B cell (primary cell): Measurements from ENCODE around the gene CLOCK. TPM values are rescaled to one million over a fixed set of nuclear protein-coding genes. Genes with fewer than 3 reads are reported as not detected.

Source experiments
- ATAC-seq: fragments of 200-7000 bp; cut with Tn5 transposase; one replicate; pipeline ENCODE4 v1.10.0; 2021; ENCODE audit warnings: low read depth, mild to moderate bottlenecking, moderate number of reproducible peaks, moderate library complexity
- CTCF ChIA-PET: fragments of 350-600 bp; sonication (Branson Sonifier 250); formaldehyde crosslinking; loops from one replicate; lab custom pipeline; 2021; ENCODE audit warnings: antibody characterized with exemption, inconsistent platforms; lab: Charles Lee
- POLR2A ChIA-PET: fragments of 350-600 bp; sonication (Branson Sonifier 250); formaldehyde crosslinking; loops from one replicate; lab custom pipeline; 2021; ENCODE audit warnings: antibody characterized with exemption; lab: Charles Lee
- DNase-seq: peaks from one replicate; pipeline ENCODE4 v3.0.0; 2013
- H2AFZ ChIP-seq: 2 replicates; pipeline ENCODE4 v1.6.1; 2012; ENCODE audit warnings: mild to moderate bottlenecking, low read depth, low read length; ENCODE audit not compliant: insufficient read depth, poor library complexity, severe bottlenecking
- H3K27ac ChIP-seq, 2 donors: 1 replicate in 1 of 2; 2 replicates in 1 of 2; pipeline ENCODE4 v1.5.1; 2012 to 2013; ENCODE audit warnings: low read length in 2 of 2, mild to moderate bottlenecking in 2 of 2, moderate library complexity in 1 of 2
- H3K27me3 ChIP-seq, 4 experiments: fragments of 200-600 bp in 1 of 4; sonication (generic) in 1 of 4; replicated peaks in 1 of 4; 1 replicate in 2 of 4; 2 replicates in 2 of 4; pipeline versions ENCODE4 v1.6.1 to v1.7.0; 2013 to 2016; ENCODE audit warnings: low read length in 3 of 4, mild to moderate bottlenecking in 2 of 4, mixed read lengths in 1 of 4, moderate library complexity in 1 of 4; ENCODE audit not compliant: insufficient read depth in 4 of 4, control insufficient read depth in 3 of 4; ENCODE audit errors: control extremely low read depth in 1 of 4
- H3K36me3 ChIP-seq, 2 experiments: replicated peaks in 1 of 2; 1 replicate in 1 of 2; 2 replicates in 1 of 2; pipeline versions ENCODE4 v1.6.1 to v1.7.1; 2013; ENCODE audit warnings: low read length in 1 of 2; ENCODE audit not compliant: insufficient read depth in 2 of 2, control insufficient read depth in 1 of 2; ENCODE audit errors: control extremely low read depth in 1 of 2, extremely low read depth in 1 of 2
- H3K4me1 ChIP-seq, 2 donors: fragments of 200-600 bp in 1 of 2; sonication (generic) in 1 of 2; 1 replicate in 1 of 2; 2 replicates in 1 of 2; pipeline versions ENCODE4 v1.5.1 to v1.6.1; 2013 to 2017; ENCODE audit warnings: low read length in 2 of 2; ENCODE audit not compliant: control insufficient read depth in 2 of 2, insufficient read depth in 2 of 2
- H3K4me2 ChIP-seq: replicated peaks from 2 replicates; pipeline ENCODE3; 2012; ENCODE audit warnings: mild to moderate bottlenecking, low read depth, low read length; ENCODE audit not compliant: poor library complexity, severe bottlenecking
- H3K4me3 ChIP-seq, 5 experiments: fragments of 200-600 bp in 1 of 5; sonication (generic) in 1 of 5; 1 replicate in 3 of 5; 2 replicates in 2 of 5; pipeline versions ENCODE4 v1.5.1 to v1.7.0; 2011 to 2016; ENCODE audit warnings: low read length in 4 of 5, mild to moderate bottlenecking in 4 of 5, low read depth in 2 of 5, control low read depth in 1 of 5, moderate library complexity in 1 of 5; ENCODE audit not compliant: insufficient read depth in 1 of 5; ENCODE audit errors: control extremely low read depth in 1 of 5, extremely low read depth in 1 of 5
- H3K79me2 ChIP-seq: fragments of 200-600 bp; sonication (generic); one replicate; pipeline ENCODE4 v1.6.0; 2016; ENCODE audit warnings: low read length; ENCODE audit not compliant: control insufficient read depth, insufficient read depth
- H3K9ac ChIP-seq: fragments of 200-600 bp; sonication (generic); 2 replicates; pipeline ENCODE4 v1.6.1; 2017; ENCODE audit warnings: mild to moderate bottlenecking, low read length, moderate library complexity
- H3K9me3 ChIP-seq, 3 donors: one replicate each; pipeline versions ENCODE4 v1.6.1 to v1.7.1; 2013; ENCODE audit warnings: low read length in 2 of 3; ENCODE audit not compliant: control insufficient read depth in 2 of 3, insufficient read depth in 1 of 3; ENCODE audit errors: control extremely low read depth in 1 of 3
- H4K20me1 ChIP-seq: 2 replicates; pipeline ENCODE4 v1.6.0; 2012; ENCODE audit warnings: mild to moderate bottlenecking, low read length; ENCODE audit not compliant: insufficient read depth, control insufficient read depth, poor library complexity, severe bottlenecking
- H3K27ac Mint-ChIP-seq: one replicate; pipeline ENCODE4 v1.8.0; 2021; ENCODE audit warnings: mixed read lengths
- H3K27me3 Mint-ChIP-seq: one replicate; pipeline ENCODE4 v1.8.0; 2021; ENCODE audit warnings: mixed read lengths
- H3K4me1 Mint-ChIP-seq: one replicate; pipeline ENCODE4 v1.8.0; 2021; ENCODE audit warnings: mixed read lengths
- H3K4me3 Mint-ChIP-seq: one replicate; pipeline ENCODE4 v1.8.0; 2021; ENCODE audit warnings: mixed read lengths
- H3K9me3 Mint-ChIP-seq: one replicate; pipeline ENCODE4 v1.8.0; 2022; ENCODE audit warnings: mixed read lengths; ENCODE audit not compliant: insufficient read depth
- CTCF ChIP-seq: fragments of 200-600 bp; IDR thresholded peaks from one replicate; pipeline ENCODE4 v1.8.0; 2022; ENCODE audit warnings: antibody characterized with exemption, mild to moderate bottlenecking
- EZH2 ChIP-seq: IDR thresholded peaks from 2 replicates; pipeline ENCODE4 v1.6.1; 2012; ENCODE audit warnings: borderline replicate concordance, low read depth, mild to moderate bottlenecking, moderate library complexity, low read length; ENCODE audit not compliant: insufficient read depth, poor library complexity, severe bottlenecking
- WGBS: methylation state at CpG from one replicate; pipeline ENCODE4 v1.1.5; 2013; ENCODE audit warnings: missing lambda C conversion rate; ENCODE audit not compliant: insufficient coverage; 5-methylcytosine and 5-hydroxymethylcytosine counted together
- intact Hi-C: fragments of 100-400 bp; cut with micrococcal nuclease; formaldehyde crosslinking; loops from one replicate; pipeline ENCODE4 v1.10.0; 2022
- polyA plus RNA-seq: library from polyadenylated mRNA; depleted of rRNA; stranded (reverse); fragments of >200 nt; gene quantifications from 2 replicates; pipeline ENCODE4 v1.2.3, GENCODE V29; 2012
- total RNA-seq, 2 donors: library from RNA; stranded (reverse); fragments of 120-200 nt in 1 of 2; gene quantifications; 1 replicate in 1 of 2; 2 replicates in 1 of 2; pipeline versions ENCODE4 v1.2.3 to v1.2.4, GENCODE V29; 2013 to 2022

Gene CLOCK
- total and polyA plus RNA-seq, 2 donors (not counting 1 experiment from before 2014, with no cell fraction given), result 2.8 to 14.2 TPM

GRCh38 chr4:55507612-55508011 lies 39.1 kb downstream of the CLOCK start:
- peaks cover 4 to 9% of the 10 kb centered on the region in 2 experiments for H3K36me3 ChIP-seq
- H4K20me1 ChIP-seq, result no peaks in the 10 kb centered on the region
- TF ChIP-seq CTCF (no peak), EZH2 (no peak)
- no peak overlapping the region for H3K27ac ChIP-seq
- H3K4me1 Mint-ChIP-seq, result peaks cover 19% of the 10 kb centered on the region
- no peaks in the 10 kb centered on the region for H3K79me2 ChIP-seq
- H3K9ac ChIP-seq, result no peak overlapping the region
- no peak overlapping the region for H3K27ac Mint-ChIP-seq
- no peak for DNase-seq
- no peaks in the 10 kb centered on the region for H3K9me3 ChIP-seq
- no peak overlapping the region for H2AFZ ChIP-seq
- no peak overlapping the region for H3K4me3 Mint-ChIP-seq
- peaks cover 2% of the 10 kb centered on the region for H3K9me3 Mint-ChIP-seq
- no peak for ATAC-seq
- CTCF ChIA-PET, result no interaction called here
- no CpG with 5 or more reads among the region's 1 CpG for WGBS
- intact Hi-C loops, result no loop called here
- H3K4me2 ChIP-seq, result no peak overlapping the region
- POLR2A ChIA-PET, result no interaction called here
- no peaks in the 10 kb centered on the region for H3K27me3 Mint-ChIP-seq
- no peak overlapping the region for H3K4me3 ChIP-seq
- H3K27me3 ChIP-seq, result no peaks in the 10 kb centered on the region
- peaks cover 4 to 10% of the 10 kb centered on the region in 2 donors for H3K4me1 ChIP-seq

- no peak overlapping the region for H3K27ac Mint-ChIP-seq
- no peaks in the 10 kb centered on the region for H3K4me1 ChIP-seq
- H3K4me1 Mint-ChIP-seq, result peaks cover 2% of the 10 kb centered on the region
- H3K4me3 Mint-ChIP-seq, result no peak overlapping the region
- H3K27me3 Mint-ChIP-seq, result no peaks in the 10 kb centered on the region
- H3K4me3 ChIP-seq, result no peak overlapping the region
- intact Hi-C loops, result no loop called here
- no peaks in the 10 kb centered on the region for H3K9me3 Mint-ChIP-seq
- H3K4me2 ChIP-seq, result no peak overlapping the region
- peaks cover 2 to 8% of the 10 kb centered on the region in 2 experiments for H3K36me3 ChIP-seq
- TF ChIP-seq EZH2 (no peak), CTCF (no peak)
- ChIA-PET POLR2A (no interaction called here), CTCF (no interaction called here)
- peaks cover 20% of the 10 kb centered on the region for H3K79me2 ChIP-seq
- no peak for DNase-seq
- no peak overlapping the region for H3K27ac ChIP-seq
- H4K20me1 ChIP-seq, result peaks cover 10% of the 10 kb centered on the region
- no peak overlapping the region for H2AFZ ChIP-seq
- no peak overlapping the region for H3K9ac ChIP-seq
- H3K27me3 ChIP-seq, result no peaks in the 10 kb centered on the region
- ATAC-seq, result no peak
- WGBS, result 100% methylated on average over 1 of the region's 2 CpGs
- H3K9me3 ChIP-seq, result no peaks in the 10 kb centered on the region
Observed at GRCh38 chr4:55503169-55503568, 43.5 kb downstream of the CLOCK start.
